ENCODE data around the gene RNLS.

RNLS gene

GRCh38 chr10:88542522-88542921 lies 40.6 kb downstream of the RNLS start:
- no peak for TF ChIP-seq CTCF (IDR thresholded peaks at IDR 0.05)
- no peak for DNase-seq (ENCODE audit: low spot score)
- Histone ChIP-seq H3K4me3 (no peak overlapping the region), H3K27ac (peak overlapping the region in 1 of 2 donors; percentile 63)

GRCh38 chr10:88541116-88541626 lies 41.9 kb downstream of the RNLS start:
- H3K27ac ChIP-seq = no peak overlapping the region
- no peak overlapping the region for H3K4me3 ChIP-seq
- TF ChIP-seq CTCF (IDR thresholded peaks at IDR 0.05) = no peak
- no peak for DNase-seq (ENCODE audit: low spot score)

DNA sequence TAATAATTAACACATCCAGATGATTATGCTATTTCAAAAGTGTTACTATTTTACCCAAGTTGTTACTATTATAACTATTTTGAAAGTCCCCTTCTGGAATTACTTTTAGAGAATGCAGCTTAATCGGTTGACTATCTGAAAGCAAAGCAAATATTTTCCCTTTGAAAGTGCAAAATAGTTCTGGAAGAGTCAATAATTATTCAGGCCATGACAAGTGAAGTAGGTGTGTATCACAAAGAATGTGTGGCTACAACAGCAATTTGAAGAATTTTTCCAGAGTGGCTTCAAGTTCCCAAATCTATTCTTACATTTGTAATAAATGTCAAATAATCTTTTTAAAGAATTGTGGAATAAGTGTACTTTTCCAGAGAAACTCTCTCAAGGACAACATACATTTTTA lies 42.8 kb downstream of the RNLS start:
- no peak overlapping the region for H3K27ac ChIP-seq
- DNase-seq (ENCODE audit: low spot score) = no peak
- TF ChIP-seq CTCF (IDR thresholded peaks at IDR 0.05) = no peak
- H3K4me3 ChIP-seq = no peak overlapping the region

GRCh38 chr10:88538048-88538447 lies 45.1 kb downstream of the RNLS start:
- H3K27ac ChIP-seq = peak overlapping the region in 1 of 2 donors; percentile 25
- H3K4me3 ChIP-seq = no peak overlapping the region
- no peak for DNase-seq (ENCODE audit: low spot score)
- TF ChIP-seq CTCF (IDR thresholded peaks at IDR 0.05) = no peak

GRCh38 chr10:88537322-88537721 lies 45.8 kb downstream of the RNLS start:
- DNase-seq (ENCODE audit: low spot score) = no peak
- Histone ChIP-seq H3K27ac (no peak overlapping the region), H3K4me3 (no peak overlapping the region)
- no peak for TF ChIP-seq CTCF (IDR thresholded peaks at IDR 0.05)

DNA sequence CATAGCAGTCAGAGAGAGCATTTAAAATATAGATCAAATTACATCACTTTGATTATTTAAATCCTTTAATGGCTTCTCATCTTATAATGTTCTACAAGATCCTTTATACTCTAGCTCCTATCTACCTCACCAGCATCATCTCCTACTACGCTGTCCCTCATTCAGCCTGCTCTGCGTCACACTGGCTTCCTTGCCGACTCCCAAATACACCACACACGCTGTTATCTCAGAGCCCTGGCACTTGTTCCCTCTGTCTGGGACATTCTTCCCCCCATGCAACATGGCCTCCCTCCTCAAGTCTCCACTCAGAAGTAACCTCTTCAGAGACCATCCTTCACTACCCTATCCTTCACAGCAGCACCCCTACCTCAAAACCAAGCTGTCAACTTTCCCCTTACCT lies 46.7 kb downstream of the RNLS start:
- no peak for DNase-seq (ENCODE audit: low spot score)
- Histone ChIP-seq H3K27ac (no peak overlapping the region), H3K4me3 (no peak overlapping the region)
- TF ChIP-seq CTCF (IDR thresholded peaks at IDR 0.05) = no peak

DNA sequence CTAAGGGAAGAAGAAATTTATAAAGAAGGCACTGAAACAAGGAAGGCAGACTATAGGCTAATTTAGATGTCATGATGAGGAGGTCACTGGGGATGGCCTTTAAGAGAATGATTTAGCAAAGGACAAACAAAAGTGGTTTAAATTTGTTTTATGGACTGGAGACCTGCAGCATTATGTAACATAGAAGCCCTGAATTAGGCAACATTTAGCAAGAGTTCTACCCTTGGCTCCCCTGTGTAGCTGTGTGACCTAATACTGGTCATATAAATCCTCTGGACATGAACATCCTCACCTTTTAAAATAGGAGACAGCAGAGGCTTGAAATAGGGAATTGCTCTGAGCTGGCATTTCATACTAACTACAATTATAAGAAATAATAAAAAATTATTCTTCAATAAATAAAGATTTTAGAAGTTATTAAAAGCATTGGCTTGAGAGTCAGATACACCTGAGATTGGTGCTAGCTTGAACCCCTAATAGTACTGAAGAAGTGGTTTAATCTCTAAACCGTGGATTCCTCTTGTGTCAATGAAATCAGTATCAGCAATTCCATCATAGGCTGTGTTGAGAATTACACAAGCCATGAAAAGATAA lies 48.9 kb downstream of the RNLS start:
- no peak for TF ChIP-seq CTCF (IDR thresholded peaks at IDR 0.05)
- no peak for DNase-seq (ENCODE audit: low spot score)
- H3K4me3 ChIP-seq = no peak overlapping the region
- H3K27ac ChIP-seq = no peak overlapping the region
